SK-N-DZ (cell line): Measurements from ENCODE around the gene SKIDA1. TPM values are rescaled to one million over a fixed set of nuclear protein-coding genes. Genes with fewer than 3 reads are reported as not detected.
A peak's percentile ranks its signal among the peaks of the same experiment; 100 is the strongest.
"Not testable (repeated sequence)": the region's sequence is repeated elsewhere in the genome, so short reads cannot be mapped to it uniquely, and the experiment has no call there.

Experiments used
- DNase-seq: peaks from one replicate; pipeline ENCODE4 v3.0.0-alpha.2; 2015; ENCODE audit warnings: low spot score
- polyA plus RNA-seq, 2 experiments: library from polyadenylated mRNA; depleted of rRNA; stranded (reverse); fragments of >200 nt; gene quantifications; 2 replicates each; pipeline ENCODE4 v1.2.3, GENCODE V29; 2014

SKIDA1 gene
- 8.1 and 9.6 TPM in 2 replicates for polyA plus RNA-seq (2014; cell fraction: cytosol; rRNA removed)
- 5.6 and 9.0 TPM in 2 replicates for polyA plus RNA-seq (2014; cell fraction: nucleus; rRNA removed)

DNA sequence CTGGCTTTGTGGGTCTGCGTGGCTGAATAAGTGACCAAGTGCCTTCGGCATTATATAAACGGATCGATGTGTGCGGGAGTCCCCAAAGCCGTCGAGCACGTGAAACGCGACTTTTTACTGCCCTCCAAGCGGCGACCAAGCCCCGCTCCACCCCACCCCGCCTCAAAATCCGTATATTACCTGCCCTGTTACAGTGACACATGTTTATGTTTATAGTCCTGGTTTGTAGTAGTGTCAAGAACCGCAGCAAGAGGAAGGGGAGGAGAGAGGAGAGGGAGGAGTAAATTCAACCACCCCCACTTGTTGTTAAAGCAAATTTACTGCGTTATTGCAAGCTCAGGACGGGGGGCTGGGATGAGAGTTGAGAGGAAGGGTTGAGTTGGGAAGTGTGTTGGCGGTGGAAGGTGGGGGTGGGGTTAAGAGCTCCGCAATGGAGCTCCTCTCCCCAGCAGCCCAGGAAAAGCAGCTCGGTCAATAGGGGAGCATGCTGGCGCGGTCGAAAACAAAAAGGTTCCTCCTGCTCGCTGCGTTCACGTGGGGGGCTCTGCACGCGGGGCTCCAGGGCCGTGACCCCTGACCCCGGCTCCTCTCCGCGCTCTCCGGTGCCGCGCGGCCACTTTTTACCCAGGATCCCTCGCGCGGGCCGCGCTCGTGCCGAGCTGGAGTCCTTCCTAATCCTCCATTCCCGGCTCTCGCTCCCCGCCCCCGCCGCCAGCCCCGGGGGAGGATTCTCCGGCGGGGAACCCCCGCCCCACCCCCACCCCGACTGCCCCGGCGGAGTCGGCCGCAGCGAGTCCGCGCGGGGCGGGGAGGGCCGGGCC is at the start of gene SKIDA1:
Gene SKIDA1 (minus strand): TSS at position 316 of the 821 bp plus-strand sequence. CDS start 7,860 bp downstream, outside the sequence.
- DNase-seq = peak; percentile 94

- DNase-seq = not testable (repeated sequence)
Measured at GRCh38 chr10:21574514-21574913, 49.0 kb upstream of the SKIDA1 start.

DNA sequence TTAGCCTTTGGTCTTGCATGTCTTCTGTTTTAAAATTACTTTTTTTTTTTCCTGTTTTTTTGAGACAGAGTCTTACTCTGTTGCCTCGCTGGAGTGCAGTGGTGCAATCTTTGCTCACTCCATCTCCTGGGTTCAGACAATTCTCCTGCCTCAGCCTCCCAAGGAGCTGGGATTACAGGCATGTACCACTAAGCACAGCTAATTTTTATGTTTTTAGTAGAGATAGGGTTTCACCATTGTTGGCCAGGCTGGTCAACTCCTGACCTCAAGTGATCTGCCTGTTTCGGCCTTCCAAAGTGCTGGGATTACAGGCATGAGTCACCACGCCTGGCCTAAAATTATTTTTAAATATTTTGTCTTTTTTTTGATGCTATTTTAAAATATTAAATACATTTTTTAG is 47.1 kb upstream of the SKIDA1 start:
- no peak for DNase-seq

GRCh38 chr10:21570761-21571521 is 45.5 kb upstream of the SKIDA1 start:
- no peak for DNase-seq

GRCh38 chr10:21558984-21559383 is 33.5 kb upstream of the SKIDA1 start:
- not testable (repeated sequence) for DNase-seq

DNA sequence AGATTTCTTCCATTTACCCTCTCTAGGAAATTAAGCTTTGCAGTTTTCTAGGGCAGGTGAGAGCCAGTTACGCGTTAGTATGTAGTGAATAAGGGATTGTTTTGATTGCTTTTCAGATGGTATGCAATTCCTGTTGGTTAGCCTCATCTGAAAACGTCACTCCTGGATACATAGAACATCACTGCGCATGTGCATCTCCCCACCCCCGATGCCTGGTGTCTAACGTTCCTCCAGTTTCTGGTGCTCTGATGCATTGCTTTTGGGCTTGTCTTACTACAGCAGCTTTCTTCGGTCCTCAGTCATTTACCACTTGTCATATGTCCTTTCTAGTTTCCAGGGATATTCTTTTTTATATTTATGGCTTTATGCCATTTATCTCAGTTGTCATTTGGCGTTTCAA is 31.0 kb upstream of the SKIDA1 start:
- DNase-seq = no peak

GRCh38 chr10:21552638-21553037 is 27.2 kb upstream of the SKIDA1 start:
- DNase-seq = no peak

DNA sequence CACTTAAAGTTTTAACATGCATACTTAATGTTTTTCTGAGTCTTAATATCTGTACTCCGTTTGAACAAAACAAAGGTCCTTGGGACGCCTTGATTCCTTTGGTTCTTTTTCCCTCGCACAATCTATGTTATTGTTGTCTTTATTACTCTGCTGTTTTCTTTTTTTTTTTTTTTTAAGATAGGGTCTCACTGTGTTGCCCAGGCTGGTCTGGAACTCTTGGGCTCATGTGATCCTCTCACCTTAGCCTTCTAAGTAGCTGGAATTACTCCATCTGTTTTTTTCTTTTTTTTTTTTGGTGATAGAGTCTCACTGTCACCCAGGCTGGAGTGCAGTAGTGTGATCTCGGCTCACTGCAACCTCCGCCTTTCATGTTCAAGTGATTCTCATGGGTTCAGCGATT is 21.8 kb upstream of the SKIDA1 start:
- no peak for DNase-seq

DNA sequence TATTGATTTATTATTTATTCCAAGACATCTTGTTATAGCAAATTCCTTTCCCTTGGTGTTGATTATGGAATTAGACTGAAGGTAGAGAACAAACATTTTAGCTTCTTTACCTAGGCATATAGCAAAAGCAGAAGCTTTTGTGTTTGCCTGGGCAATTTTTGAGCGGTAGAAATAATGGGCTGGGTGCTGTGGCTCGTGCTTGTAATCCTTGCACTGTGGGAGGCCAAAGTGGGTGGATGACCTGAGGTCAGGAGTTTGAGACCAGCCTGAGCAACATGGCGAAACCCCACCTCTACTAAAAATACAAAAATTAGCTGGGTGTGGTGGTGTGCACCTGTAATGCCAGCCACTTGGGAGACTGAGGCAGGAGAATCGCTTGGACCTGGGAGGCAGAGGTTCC is 15.2 kb upstream of the SKIDA1 start:
- DNase-seq = not testable (repeated sequence)

- DNase-seq = no peak
Measured at GRCh38 chr10:21536874-21537273, 11.4 kb upstream of the SKIDA1 start.

- not testable (repeated sequence) for DNase-seq
Measured at GRCh38 chr10:21535976-21536375, 10.5 kb upstream of the SKIDA1 start.

GRCh38 chr10:21535494-21535965 is 10.0 kb upstream of the SKIDA1 start:
- no peak for DNase-seq

DNA sequence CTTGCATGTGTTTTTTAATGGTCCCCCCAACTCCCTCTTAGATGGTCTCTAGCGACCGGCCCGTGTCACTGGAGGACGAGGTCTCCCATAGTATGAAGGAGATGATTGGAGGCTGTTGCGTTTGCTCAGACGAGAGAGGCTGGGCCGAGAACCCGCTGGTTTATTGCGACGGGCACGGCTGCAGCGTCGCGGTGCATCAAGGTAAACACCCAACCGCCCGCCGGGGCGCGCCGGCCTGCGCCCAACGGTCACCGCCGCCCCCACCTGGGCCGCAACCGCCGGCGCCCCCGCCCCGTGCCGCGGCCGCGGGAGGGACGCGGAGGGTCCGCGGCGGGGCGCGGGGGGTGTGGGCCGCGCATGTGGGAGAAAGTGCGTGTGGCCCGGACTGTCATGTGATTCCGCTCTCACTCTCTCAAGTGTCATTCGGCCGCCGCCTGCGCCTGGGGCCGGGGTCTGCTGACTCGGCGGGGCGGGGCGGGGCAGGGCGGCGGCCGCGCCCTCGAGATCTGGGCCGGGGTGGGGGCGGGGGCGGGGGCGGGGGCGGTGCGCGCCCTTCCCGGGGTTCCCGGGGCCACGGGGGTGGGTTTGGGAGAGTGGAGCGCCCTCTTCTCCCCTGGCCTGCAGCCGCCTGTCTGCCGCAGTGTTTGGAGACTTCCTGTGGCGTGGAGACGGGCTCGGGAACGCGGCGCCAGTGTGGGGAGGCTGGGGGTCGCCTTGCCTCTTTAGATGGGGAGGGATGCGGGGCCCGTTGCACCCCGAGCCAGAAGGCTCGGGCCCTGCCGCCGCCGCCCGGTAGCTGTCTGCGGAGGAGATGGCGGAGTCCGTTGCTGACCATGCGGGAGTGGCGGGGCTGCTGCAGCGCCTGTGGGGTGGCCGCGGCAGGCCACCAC is 9.4 kb upstream of the SKIDA1 start:
- peak; percentile 40 for DNase-seq

- no peak for DNase-seq
Measured at GRCh38 chr10:21534280-21534586, 8.8 kb upstream of the SKIDA1 start.

DNA sequence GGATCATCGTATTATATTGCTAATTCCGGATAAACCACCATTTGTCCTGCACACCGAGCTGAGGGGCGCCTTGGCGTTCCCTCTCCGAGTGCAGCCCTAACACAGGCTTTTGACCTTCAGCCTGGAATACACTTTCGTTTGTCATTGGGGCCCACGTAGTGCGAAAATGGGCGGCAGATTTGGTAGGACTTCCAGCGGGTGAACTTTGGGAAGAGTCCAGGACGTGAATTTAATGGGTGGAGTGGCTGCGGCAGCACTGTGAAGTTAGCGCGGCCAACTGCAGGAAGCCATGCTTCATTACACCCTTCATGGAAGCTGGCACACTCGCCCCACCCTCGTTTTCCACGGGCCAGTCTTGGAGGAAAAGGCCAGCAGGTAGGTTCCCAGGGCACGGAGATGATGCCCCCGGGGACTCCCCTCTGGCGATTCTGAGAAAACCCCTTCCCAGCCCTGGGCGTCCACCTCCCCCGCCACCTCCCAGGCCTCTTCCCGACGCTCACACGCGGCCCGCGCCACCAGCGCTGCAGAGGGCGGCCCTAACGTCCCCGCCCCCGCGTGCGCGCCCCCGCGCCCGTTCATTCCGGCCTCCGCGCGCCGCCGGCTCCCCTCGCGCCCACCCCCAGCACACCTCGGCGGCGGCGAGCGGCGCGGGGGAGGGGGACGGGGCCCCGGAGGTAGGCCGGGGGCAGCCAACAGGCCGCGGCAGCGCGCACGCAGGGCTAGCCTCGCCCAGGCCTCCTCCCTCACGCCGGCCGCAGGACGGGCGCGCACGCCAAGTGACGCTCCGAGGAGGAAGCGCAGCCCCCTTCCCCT is 8.2 kb upstream of the SKIDA1 start, which contains the start of gene MLLT10:
Gene MLLT10 (plus strand): TSS at position 766 of the 813 bp plus-strand sequence. CDS start 413 bp downstream, outside the sequence.
- DNase-seq = peak; percentile 93

DNA sequence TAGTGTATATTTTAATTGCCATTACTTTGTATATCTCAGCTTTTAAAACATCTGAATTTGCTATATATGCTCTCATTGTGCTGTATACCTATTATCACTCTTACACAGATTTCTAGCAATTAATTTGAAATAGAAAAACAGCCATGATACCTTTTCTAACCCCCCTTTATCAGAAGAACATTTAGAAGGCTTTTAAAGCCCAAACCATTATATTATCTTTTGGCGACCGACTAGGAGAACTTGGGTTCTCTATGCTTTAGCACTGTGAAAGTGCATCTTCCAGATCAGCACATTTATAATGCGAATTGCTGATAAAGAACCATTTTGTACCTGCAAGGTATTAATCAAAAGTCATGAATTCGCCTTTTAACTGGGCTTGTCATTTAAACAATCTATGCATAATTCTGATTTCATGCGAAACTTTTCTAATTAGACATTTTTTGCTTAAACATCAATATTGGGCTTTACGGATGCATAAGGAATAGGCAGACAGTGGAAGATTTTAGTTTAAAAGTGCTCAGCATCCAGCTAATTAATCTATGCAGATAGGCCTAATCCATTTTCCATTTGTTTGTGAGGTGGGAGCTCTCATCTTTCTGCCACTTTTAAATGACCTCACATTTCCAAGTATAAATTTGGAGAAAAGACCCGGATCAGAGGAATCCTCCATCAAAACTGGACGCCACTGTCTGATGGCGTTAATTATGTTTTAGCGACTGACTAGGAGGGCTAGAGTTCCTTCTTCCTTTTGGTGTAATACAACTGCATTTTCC is 7.4 kb upstream of the SKIDA1 start:
- DNase-seq = no peak

DNA sequence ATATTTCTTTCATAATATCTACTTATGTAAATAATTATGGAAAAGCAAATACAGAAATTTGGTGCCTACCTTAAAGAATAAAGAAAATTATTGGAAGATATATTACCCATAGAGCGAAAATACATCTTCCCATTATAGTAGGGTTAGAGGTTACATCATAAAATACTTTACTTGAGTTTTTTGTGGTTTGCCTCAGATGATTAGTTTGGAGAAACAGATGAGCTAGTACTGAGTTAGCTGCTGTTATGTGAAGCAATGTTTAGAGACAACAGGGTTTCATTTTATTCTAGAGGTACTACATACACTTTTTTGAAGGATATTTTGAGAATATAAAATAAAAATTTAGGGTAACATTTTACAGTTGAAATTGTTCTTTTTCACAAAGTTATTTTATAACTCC is 5.7 kb upstream of the SKIDA1 start:
- no peak for DNase-seq

DNA sequence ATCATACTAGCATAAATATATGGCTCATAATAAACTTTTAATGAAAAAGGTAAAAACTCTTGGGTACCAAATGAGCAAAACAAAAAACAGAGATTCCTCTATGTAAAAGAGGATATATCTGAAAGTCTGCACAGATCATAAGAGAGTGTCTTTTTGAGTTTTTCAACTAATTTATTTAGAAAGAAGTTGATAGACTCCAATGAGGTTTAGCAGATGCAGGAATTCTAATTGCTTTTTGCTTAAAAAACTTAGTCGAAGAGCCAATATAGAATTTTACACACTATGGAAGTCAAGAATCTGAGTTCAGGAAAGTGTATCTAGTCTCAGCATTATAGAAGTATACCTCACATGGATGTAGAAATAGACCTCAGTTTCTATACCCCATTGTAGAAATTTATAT is 5.2 kb upstream of the SKIDA1 start:
- DNase-seq = no peak

- no peak for DNase-seq
Measured at GRCh38 chr10:21530168-21530567, 4.7 kb upstream of the SKIDA1 start.
